HK-2 (cell line): ENCODE data around the gene MYMK.

Experiments
- DNase-seq: peaks from one replicate; pipeline ENCODE4 v3.0.0-alpha.2; 2018; ENCODE audit not compliant: unreplicated experiment

MYMK gene

GRCh38 chr9:133535306-133535877, 10.6 kb upstream of the MYMK start:
- DNase-seq, result no peak

GRCh38 chr9:133534346-133535291, 9.9 kb upstream of the MYMK start, which contains the start of gene ADAMTSL2:
ADAMTSL2 (plus strand) TSS chr9:133534704; CDS start chr9:133536713, 2,009 bp downstream.
- DNase-seq, result peak; percentile 32

GRCh38 chr9:133533857-133534256, 9.1 kb upstream of the MYMK start:
- no peak for DNase-seq

- DNase-seq, result peak; percentile 54
Measured at GRCh38 chr9:133532937-133533668, 8.3 kb upstream of the MYMK start.

GRCh38 chr9:133531293-133531692, 6.5 kb upstream of the MYMK start:
- DNase-seq, result no peak

GRCh38 chr9:133529874-133530273, 5.1 kb upstream of the MYMK start:
- no peak for DNase-seq

- DNase-seq, result no peak
Measured at GRCh38 chr9:133529457-133529856, 4.7 kb upstream of the MYMK start.

- DNase-seq, result no peak
Measured at GRCh38 chr9:133528876-133529241, 4.1 kb upstream of the MYMK start.

GRCh38 chr9:133528001-133528875, 3.5 kb upstream of the MYMK start:
- DNase-seq, result no peak

- no peak for DNase-seq
Measured at GRCh38 chr9:133527444-133527920, 2.7 kb upstream of the MYMK start.

- no peak for DNase-seq
Measured at GRCh38 chr9:133526721-133527321, 2.1 kb upstream of the MYMK start.

- no peak for DNase-seq
Measured at GRCh38 chr9:133525677-133526076, 918 bp upstream of the MYMK start.

- DNase-seq, result no peak
Measured at GRCh38 chr9:133524146-133524545, 613 bp downstream of the MYMK start.

GRCh38 chr9:133523106-133523505, 1.7 kb downstream of the MYMK start:
- no peak for DNase-seq

GRCh38 chr9:133522073-133522910, 2.5 kb downstream of the MYMK start:
- DNase-seq, result no peak

- DNase-seq, result no peak
Measured at GRCh38 chr9:133521122-133522072, 3.4 kb downstream of the MYMK start.

GRCh38 chr9:133520121-133520835, 4.5 kb downstream of the MYMK start:
- DNase-seq, result no peak

- DNase-seq, result no peak
Measured at GRCh38 chr9:133519693-133520092, 5.1 kb downstream of the MYMK start.
